A673 (cell line): ENCODE data around the gene SFXN5. TPM values are rescaled to one million over a fixed set of nuclear protein-coding genes. Genes with fewer than 3 reads are reported as not detected.

Source experiments
- BruUV-seq: library from RNA; stranded (reverse); fragments of 400-500 nt; replicated peaks from 2 replicates; lab custom pipeline; 2021; lab: Mats Ljungman, UMichigan
- CTCF ChIA-PET: fragments of 300-600 bp; sonication (Branson Sonifier 250); formaldehyde crosslinking; loops from one replicate; lab custom pipeline; 2022; ENCODE audit warnings: antibody characterized with exemption; lab: Charles Lee
- POLR2A ChIA-PET: fragments of 300-600 bp; sonication (Branson Sonifier 250); formaldehyde crosslinking; loops from one replicate; lab custom pipeline; 2022; ENCODE audit warnings: antibody characterized with exemption; ENCODE audit not compliant: low non-redundant PET; lab: Charles Lee
- DNase-seq: peaks from one replicate; pipeline ENCODE4 v3.0.0-alpha.2; 2015; ENCODE audit warnings: low spot score
- H3K27ac ChIP-seq: fragments of 200-600 bp; sonication (generic); 2 replicates; pipeline ENCODE4 v1.5.1; 2016; ENCODE audit warnings: mixed run types, low read depth, mild to moderate bottlenecking, mixed read lengths, antibody characterized with exemption, low read length; ENCODE audit not compliant: poor library complexity, severe bottlenecking
- H3K27me3 ChIP-seq: fragments of 200-600 bp; sonication (generic); replicated peaks from 2 replicates; pipeline ENCODE4 v1.6.1; 2017; ENCODE audit warnings: mixed run types, low read depth, mild to moderate bottlenecking, mixed read lengths, antibody characterized with exemption, low read length; ENCODE audit not compliant: insufficient read depth, poor library complexity
- H3K36me3 ChIP-seq: fragments of 200-600 bp; sonication (generic); 2 replicates; pipeline ENCODE4 v1.6.1; 2016; ENCODE audit warnings: mixed run types, mild to moderate bottlenecking, mixed read lengths, antibody characterized with exemption, low read length; ENCODE audit not compliant: insufficient read depth, poor library complexity, severe bottlenecking
- H3K4me1 ChIP-seq: fragments of 200-600 bp; sonication (generic); 2 replicates; pipeline ENCODE4 v1.6.1; 2017; ENCODE audit warnings: mixed run types, mild to moderate bottlenecking, mixed read lengths, antibody characterized with exemption, low read length; ENCODE audit not compliant: insufficient read depth, poor library complexity, severe bottlenecking
- H3K4me3 ChIP-seq: fragments of 200-600 bp; sonication (generic); 2 replicates; pipeline ENCODE4 v1.5.1; 2016; ENCODE audit warnings: low read depth, mixed run types, mild to moderate bottlenecking, mixed read lengths, low read length; ENCODE audit not compliant: poor library complexity, severe bottlenecking
- H3K9me3 ChIP-seq: fragments of 200-600 bp; sonication (generic); 2 replicates; pipeline ENCODE4 v1.6.1; 2016; ENCODE audit warnings: mixed run types, low read depth, mild to moderate bottlenecking, mixed read lengths, antibody characterized with exemption, low read length; ENCODE audit not compliant: poor library complexity, severe bottlenecking
- EZH2 ChIP-seq: fragments of 200-600 bp; sonication (generic); IDR thresholded peaks from 2 replicates; pipeline ENCODE4 v1.6.1; 2017; ENCODE audit warnings: borderline replicate concordance, low read depth, mild to moderate bottlenecking, mixed read lengths, antibody characterized with exemption, low read length; ENCODE audit not compliant: poor library complexity, severe bottlenecking
- intact Hi-C: fragments of 100-400 bp; cut with micrococcal nuclease; formaldehyde crosslinking; loops from one replicate; pipeline ENCODE4 v1.10.0; 2022; ENCODE audit not compliant: unreplicated experiment
- total RNA-seq: library from RNA; stranded (reverse); gene quantifications from 2 replicates; pipeline ENCODE4 v1.2.3, GENCODE V29; 2021
- TF ChIP-seq, protein P1 (sequence below): fragments of 300-800, 200-600 bp; sonication (generic); conservative IDR thresholded peaks from 2 replicates; pipeline ENCODE4 v1.5.1; 2017; ENCODE audit warnings: low read depth, mild to moderate bottlenecking, antibody characterized with exemption, low read length, moderate library complexity, mixed read lengths

The SFXN5 gene
- total RNA-seq, 1 experiment from 2014 or later, result 23.1 TPM

- H3K27me3 ChIP-seq, result no peaks in the 10 kb centered on the region
- BruUV-seq, result no TSS peak
- DNase-seq, result no peak
- no peak overlapping the region for H3K4me3 ChIP-seq
- TF ChIP-seq, protein P1, sequence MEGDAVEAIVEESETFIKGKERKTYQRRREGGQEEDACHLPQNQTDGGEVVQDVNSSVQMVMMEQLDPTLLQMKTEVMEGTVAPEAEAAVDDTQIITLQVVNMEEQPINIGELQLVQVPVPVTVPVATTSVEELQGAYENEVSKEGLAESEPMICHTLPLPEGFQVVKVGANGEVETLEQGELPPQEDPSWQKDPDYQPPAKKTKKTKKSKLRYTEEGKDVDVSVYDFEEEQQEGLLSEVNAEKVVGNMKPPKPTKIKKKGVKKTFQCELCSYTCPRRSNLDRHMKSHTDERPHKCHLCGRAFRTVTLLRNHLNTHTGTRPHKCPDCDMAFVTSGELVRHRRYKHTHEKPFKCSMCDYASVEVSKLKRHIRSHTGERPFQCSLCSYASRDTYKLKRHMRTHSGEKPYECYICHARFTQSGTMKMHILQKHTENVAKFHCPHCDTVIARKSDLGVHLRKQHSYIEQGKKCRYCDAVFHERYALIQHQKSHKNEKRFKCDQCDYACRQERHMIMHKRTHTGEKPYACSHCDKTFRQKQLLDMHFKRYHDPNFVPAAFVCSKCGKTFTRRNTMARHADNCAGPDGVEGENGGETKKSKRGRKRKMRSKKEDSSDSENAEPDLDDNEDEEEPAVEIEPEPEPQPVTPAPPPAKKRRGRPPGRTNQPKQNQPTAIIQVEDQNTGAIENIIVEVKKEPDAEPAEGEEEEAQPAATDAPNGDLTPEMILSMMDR, result no peak
- no peak for TF ChIP-seq EZH2
- intact Hi-C loops, result no loop called here
- no peaks in the 10 kb centered on the region for H3K9me3 ChIP-seq
- ChIA-PET CTCF (no interaction called here), POLR2A (no interaction called here)
- H3K36me3 ChIP-seq, result no peaks in the 10 kb centered on the region
- no peak overlapping the region for H3K27ac ChIP-seq
- no peaks in the 10 kb centered on the region for H3K4me1 ChIP-seq
These were observed 122.5 kb downstream of the SFXN5 start for GRCh38 chr2:72949045-72949444.

GRCh38 chr2:72947952-72948830 is 123.3 kb downstream of the SFXN5 start:
- no peak for DNase-seq
- no peaks in the 10 kb centered on the region for H3K27me3 ChIP-seq
- H3K4me3 ChIP-seq, result no peak overlapping the region
- no peaks in the 10 kb centered on the region for H3K4me1 ChIP-seq
- intact Hi-C loops, result no loop called here
- TF ChIP-seq EZH2, result no peak
- TF ChIP-seq, protein P1, result no peak
- ChIA-PET POLR2A (no interaction called here), CTCF (no interaction called here)
- H3K9me3 ChIP-seq, result no peaks in the 10 kb centered on the region
- no TSS peak for BruUV-seq
- no peak overlapping the region for H3K27ac ChIP-seq
- H3K36me3 ChIP-seq, result no peaks in the 10 kb centered on the region

DNA sequence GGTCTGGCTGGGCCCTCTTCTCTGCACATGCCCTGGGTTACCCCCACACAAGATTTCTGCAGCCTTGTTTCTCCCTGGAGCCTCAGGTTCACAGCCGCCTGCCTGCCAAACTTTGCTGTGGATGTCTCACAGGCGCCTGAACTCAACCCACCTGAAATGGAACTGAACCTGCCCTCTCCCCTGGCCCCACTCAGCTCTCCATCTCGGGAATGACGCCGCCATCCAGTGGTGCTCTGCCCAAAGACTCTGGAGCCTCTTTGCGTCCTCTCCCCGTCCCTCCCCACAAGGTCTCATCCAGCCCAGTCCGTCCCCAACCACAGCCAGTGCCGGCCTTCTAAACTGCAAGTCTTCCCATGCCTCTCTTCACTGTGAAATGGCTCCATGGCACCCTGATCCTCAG is 125.0 kb downstream of the SFXN5 start:
- no peaks in the 10 kb centered on the region for H3K36me3 ChIP-seq
- TF ChIP-seq, protein P1, result no peak
- no peak for TF ChIP-seq EZH2
- no peak overlapping the region for H3K4me3 ChIP-seq
- intact Hi-C loops, result no loop called here
- no peaks in the 10 kb centered on the region for H3K27me3 ChIP-seq
- no peak overlapping the region for H3K27ac ChIP-seq
- H3K9me3 ChIP-seq, result no peaks in the 10 kb centered on the region
- DNase-seq, result no peak
- no TSS peak for BruUV-seq
- POLR2A ChIA-PET, result no interaction called here
- CTCF ChIA-PET, result no interaction called here
- H3K4me1 ChIP-seq, result no peaks in the 10 kb centered on the region
